Measurements from ENCODE around the gene GSN. TPM values are rescaled to one million over a fixed set of nuclear protein-coding genes. Genes with fewer than 3 reads are reported as not detected.
A peak's percentile ranks its signal among the peaks of the same experiment; 100 is the strongest.
"Not testable (repeated sequence)": the region's sequence is repeated elsewhere in the genome, so short reads cannot be mapped to it uniquely, and the experiment has no call there.

The GSN gene
- total and polyA plus RNA-seq, 2 experiments from 2014 or later = 268 to 310 TPM

- peak in 1 of 2 donors; percentile 29 for DNase-seq (ENCODE audit: low read depth in 1 of 2, low spot score in 1 of 2)
- TF ChIP-seq, protein P1, sequence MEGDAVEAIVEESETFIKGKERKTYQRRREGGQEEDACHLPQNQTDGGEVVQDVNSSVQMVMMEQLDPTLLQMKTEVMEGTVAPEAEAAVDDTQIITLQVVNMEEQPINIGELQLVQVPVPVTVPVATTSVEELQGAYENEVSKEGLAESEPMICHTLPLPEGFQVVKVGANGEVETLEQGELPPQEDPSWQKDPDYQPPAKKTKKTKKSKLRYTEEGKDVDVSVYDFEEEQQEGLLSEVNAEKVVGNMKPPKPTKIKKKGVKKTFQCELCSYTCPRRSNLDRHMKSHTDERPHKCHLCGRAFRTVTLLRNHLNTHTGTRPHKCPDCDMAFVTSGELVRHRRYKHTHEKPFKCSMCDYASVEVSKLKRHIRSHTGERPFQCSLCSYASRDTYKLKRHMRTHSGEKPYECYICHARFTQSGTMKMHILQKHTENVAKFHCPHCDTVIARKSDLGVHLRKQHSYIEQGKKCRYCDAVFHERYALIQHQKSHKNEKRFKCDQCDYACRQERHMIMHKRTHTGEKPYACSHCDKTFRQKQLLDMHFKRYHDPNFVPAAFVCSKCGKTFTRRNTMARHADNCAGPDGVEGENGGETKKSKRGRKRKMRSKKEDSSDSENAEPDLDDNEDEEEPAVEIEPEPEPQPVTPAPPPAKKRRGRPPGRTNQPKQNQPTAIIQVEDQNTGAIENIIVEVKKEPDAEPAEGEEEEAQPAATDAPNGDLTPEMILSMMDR (IDR thresholded peaks at IDR 0.05; ENCODE audit: low read depth, low read length) = no peak
- H3K9me3 ChIP-seq (ENCODE audit: low read depth) = no peaks in the 10 kb centered on the region
- no peaks in the 10 kb centered on the region for H3K36me3 ChIP-seq
- no peaks in the 10 kb centered on the region for H3K27me3 ChIP-seq
- no peak overlapping the region for H3K4me3 ChIP-seq
- H3K27ac ChIP-seq = peak overlapping the region; percentile 94
- H3K4me1 ChIP-seq (ENCODE audit: low read depth) = peaks cover 47% of the 10 kb centered on the region
Measured at GRCh38 chr9:121289772-121290370, 21.9 kb downstream of the GSN start.

DNA sequence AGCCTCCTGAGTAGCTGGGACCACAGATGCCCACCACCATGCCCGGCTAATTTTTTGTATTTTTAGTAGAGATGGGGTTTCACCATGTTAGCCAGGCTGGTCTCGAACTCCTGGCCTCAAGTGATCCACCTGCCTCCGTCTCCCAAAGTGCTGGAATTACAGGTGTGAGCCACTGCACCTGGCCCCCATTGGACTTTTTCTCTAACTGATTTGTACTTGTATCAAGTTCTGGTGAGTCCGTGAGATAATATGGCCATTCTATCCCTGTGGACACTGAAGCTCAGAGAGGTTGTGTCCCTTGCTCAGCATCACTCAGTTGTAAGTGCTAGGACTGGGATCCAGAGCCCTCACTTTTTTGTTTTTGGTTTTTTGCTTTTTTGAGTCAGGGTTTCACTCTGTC, 23.6 kb downstream of the GSN start:
- not testable (repeated sequence) for H3K27ac ChIP-seq; H3K27me3 ChIP-seq; DNase-seq (ENCODE audit: low read depth in 1 of 2, low spot score in 1 of 2); H3K9me3 ChIP-seq (ENCODE audit: low read depth); H3K4me3 ChIP-seq; H3K36me3 ChIP-seq
- H3K4me1 ChIP-seq (ENCODE audit: low read depth) = peaks cover 43% of the 10 kb centered on the region

GRCh38 chr9:121292051-121292450, 24.1 kb downstream of the GSN start:
- H3K27me3 ChIP-seq = no peaks in the 10 kb centered on the region
- H3K36me3 ChIP-seq = no peaks in the 10 kb centered on the region
- no peak overlapping the region for H3K4me3 ChIP-seq
- TF ChIP-seq, protein P1 (IDR thresholded peaks at IDR 0.05; ENCODE audit: low read depth, low read length) = no peak
- no peaks in the 10 kb centered on the region for H3K9me3 ChIP-seq (ENCODE audit: low read depth)
- H3K4me1 ChIP-seq (ENCODE audit: low read depth) = peaks cover 43% of the 10 kb centered on the region
- DNase-seq (ENCODE audit: low read depth in 1 of 2, low spot score in 1 of 2) = no peak
- H3K27ac ChIP-seq = no peak overlapping the region

DNA sequence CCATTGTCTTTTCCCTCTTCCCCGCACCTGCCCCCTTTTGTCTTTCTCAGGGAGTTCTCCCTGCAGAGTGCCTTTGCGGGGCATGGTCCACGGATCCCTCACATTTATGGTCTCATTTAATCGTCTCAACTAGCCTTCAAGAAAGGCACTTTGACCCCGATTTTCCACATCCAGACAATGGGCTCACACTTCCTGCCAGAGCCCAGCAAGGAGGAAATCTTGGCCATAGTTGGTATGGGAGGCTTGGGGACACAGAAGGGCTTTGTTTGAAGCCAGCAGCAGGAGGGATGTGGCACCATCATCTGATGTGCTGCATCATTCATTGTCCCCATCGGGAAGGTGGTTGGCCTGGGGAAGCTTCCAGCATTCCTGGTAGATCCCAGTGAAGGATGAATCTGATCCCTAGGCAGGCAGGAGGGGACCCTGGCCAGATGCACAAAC, 24.9 kb downstream of the GSN start:
- Histone ChIP-seq H3K27me3 (no peaks in the 10 kb centered on the region), H3K4me1 (ENCODE audit: low read depth) (peaks cover 39% of the 10 kb centered on the region), H3K27ac (no peak overlapping the region), H3K9me3 (ENCODE audit: low read depth) (no peaks in the 10 kb centered on the region), H3K4me3 (no peak overlapping the region), H3K36me3 (no peaks in the 10 kb centered on the region)
- no peak for DNase-seq (ENCODE audit: low read depth in 1 of 2, low spot score in 1 of 2)
- TF ChIP-seq, protein P1 (IDR thresholded peaks at IDR 0.05; ENCODE audit: low read depth, low read length) = no peak

GRCh38 chr9:121294151-121294743, 26.3 kb downstream of the GSN start:
- Histone ChIP-seq H3K9me3 (ENCODE audit: low read depth) (no peaks in the 10 kb centered on the region), H3K36me3 (no peaks in the 10 kb centered on the region), H3K4me1 (ENCODE audit: low read depth) (peaks cover 42% of the 10 kb centered on the region), H3K4me3 (no peak overlapping the region), H3K27me3 (no peaks in the 10 kb centered on the region), H3K27ac (no peak overlapping the region)
- TF ChIP-seq, protein P1 (IDR thresholded peaks at IDR 0.05; ENCODE audit: low read depth, low read length) = no peak
- no peak for DNase-seq (ENCODE audit: low read depth in 1 of 2, low spot score in 1 of 2)

DNA sequence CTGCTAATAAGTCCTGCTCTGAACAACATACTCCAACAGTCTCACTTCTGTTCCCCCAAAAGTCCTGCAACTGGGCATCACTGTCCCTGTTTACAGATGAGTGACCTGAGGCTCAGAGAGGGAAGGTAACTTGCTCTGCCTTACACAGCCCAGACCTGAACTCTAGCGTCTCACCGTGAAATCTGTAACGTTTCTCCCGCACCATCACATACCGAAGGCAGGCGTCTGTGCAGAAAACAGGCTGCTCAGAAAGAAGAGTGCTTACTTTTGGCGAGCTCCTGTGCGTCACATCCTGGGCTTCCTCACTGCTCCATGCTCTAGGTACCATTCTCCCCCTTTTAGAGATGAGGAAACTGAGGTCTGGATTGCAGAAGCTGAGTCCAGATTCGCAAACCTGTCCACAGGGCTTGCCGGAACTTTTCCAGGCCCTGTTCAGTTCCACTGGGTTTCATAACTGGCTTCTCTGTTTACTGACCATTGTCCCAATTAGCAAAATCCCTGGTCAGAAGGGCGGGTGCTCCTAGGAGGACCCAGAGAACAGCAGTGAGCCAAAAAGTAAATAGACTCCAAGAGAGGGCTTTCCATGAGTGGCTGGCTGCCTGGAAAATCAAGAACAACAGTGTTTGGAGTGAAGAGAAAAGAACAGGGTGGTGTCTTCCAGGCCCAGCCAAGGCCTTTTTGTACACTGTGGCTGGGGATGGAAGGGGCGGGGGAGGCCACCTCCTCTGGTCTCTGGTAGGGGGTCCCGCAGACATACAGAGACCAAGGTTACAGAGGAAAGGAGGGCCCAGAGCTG, 27.1 kb downstream of the GSN start:
- no peak overlapping the region for H3K4me3 ChIP-seq
- H3K36me3 ChIP-seq = no peaks in the 10 kb centered on the region
- TF ChIP-seq, protein P1 (IDR thresholded peaks at IDR 0.05; ENCODE audit: low read depth, low read length) = no peak
- no peaks in the 10 kb centered on the region for H3K27me3 ChIP-seq
- H3K4me1 ChIP-seq (ENCODE audit: low read depth) = peaks cover 40% of the 10 kb centered on the region
- no peak for DNase-seq (ENCODE audit: low read depth in 1 of 2, low spot score in 1 of 2)
- no peaks in the 10 kb centered on the region for H3K9me3 ChIP-seq (ENCODE audit: low read depth)
- peak overlapping the region; percentile 88 for H3K27ac ChIP-seq

All from cardiac muscle cell (in vitro differentiated cells and primary cell).